Ovary (tissue), 9 donors: ENCODE data around the gene HTRA3. TPM values are rescaled to one million over a fixed set of nuclear protein-coding genes. Genes with fewer than 3 reads are reported as not detected.
A peak's percentile ranks its signal among the peaks of the same experiment; 100 is the strongest.

ENCODE experiments used
- DNase-seq, 5 donors: peaks; one replicate each; pipeline ENCODE4 v3.0.0-alpha.2; 2019 to 2020
- H3K27ac ChIP-seq, 2 donors: fragments of 200-600 bp; one replicate each; pipeline versions ENCODE4 v1.5.1 to v1.8.0; 2019 to 2022
- H3K27me3 ChIP-seq: fragments of 200-600 bp; one replicate; pipeline ENCODE4 v1.8.0; 2022
- H3K36me3 ChIP-seq: fragments of 200-600 bp; sonication (generic); one replicate; pipeline ENCODE4 v1.5.1; 2019
- H3K4me1 ChIP-seq: one replicate; pipeline ENCODE4 v1.8.1; 2013; ENCODE audit warnings: mild to moderate bottlenecking, moderate library complexity; ENCODE audit not compliant: insufficient read depth
- H3K4me3 ChIP-seq: fragments of 200-600 bp; sonication (generic); one replicate; pipeline ENCODE4 v1.5.1; 2017
- H3K9me3 ChIP-seq, 2 donors: fragments of 200-600 bp in 1 of 2; sonication (generic) in 1 of 2; one replicate each; pipeline versions ENCODE4 v1.5.1 to v1.8.1; 2013 to 2019; ENCODE audit warnings: mild to moderate bottlenecking in 1 of 2, moderate library complexity in 1 of 2
- EP300 ChIP-seq: sonication (generic); formaldehyde crosslinking; IDR thresholded peaks from one replicate; pipeline ENCODE4 v1.6.1; 2017; ENCODE audit warnings: antibody characterized with exemption
- POLR2A ChIP-seq: fragments of 450-650 bp; IDR thresholded peaks from one replicate; pipeline ENCODE4 v1.6.1; 2017; ENCODE audit warnings: antibody characterized with exemption, mild to moderate bottlenecking, moderate library complexity
- WGBS, 3 donors: extraction: QIAGEN DNeasy Blood & Tissue Kit in 1 of 3; methylation state at CpG; one replicate each; pipeline versions ENCODE4 v1.1.5 to v1.1.7; 2013 to 2017; 5-methylcytosine and 5-hydroxymethylcytosine counted together
- intact Hi-C, 4 donors: fragments of 100-400 bp; cut with DNase I; formaldehyde crosslinking; loops; one replicate each; pipeline versions ENCODE4 v1.11.0 to v1.15.1; 2022 to 2023
- polyA plus RNA-seq, 2 donors: library from polyadenylated mRNA; stranded (reverse); fragments of 200-250 nt in 1 of 2; fragments of 350-450 nt in 1 of 2; fragmentation: Illumina TruSeq in 1 of 2; extraction: RNeasy Lipid Tissue Mini Kit (QIAGEN cat#74804) in 1 of 2; gene quantifications; one replicate each; pipeline ENCODE4 v1.2.3, GENCODE V29; 2013 to 2014
- total RNA-seq, 7 donors: library from RNA; depleted of rRNA in 2 of 7; stranded (reverse); fragments of >200 nt in 2 of 7; fragmentation: NEBNext Ultra II Directional in 3 of 7; extraction: Animal tissue kit (Norgen Biotek cat#: 25700) in 3 of 7; gene quantifications; one replicate each; pipeline versions ENCODE4 v1.1.0 to v1.2.4, GENCODE V29; 2016 to 2023
- TF ChIP-seq, protein P1 (sequence below), 3 donors: fragments of 450-650 bp in 2 of 3; fragments of 200-600 bp in 1 of 3; IDR thresholded peaks; one replicate each; pipeline versions ENCODE4 v1.5.1 to v1.8.0; 2016 to 2022; ENCODE audit warnings: antibody characterized with exemption in 3 of 3, mild to moderate bottlenecking in 1 of 3
- donor health status: DM: no; HTN: no; CAD: no; lungs with moderate emphysema.
- donor health status: DM: no; HTN: no; CAD: no.
- donor health status: Bipolar disorder and iron deficiency.
- donor health status: DM: yes; HTN: yes; CAD: no.
- donor health status: DM: no; HTN: no; CAD: no.
- donor health status: DM: yes; HTN: yes; CAD: no.

Gene HTRA3
- total and polyA plus RNA-seq, 9 donors = 36.2 to 163 (median 64.7) TPM

DNA sequence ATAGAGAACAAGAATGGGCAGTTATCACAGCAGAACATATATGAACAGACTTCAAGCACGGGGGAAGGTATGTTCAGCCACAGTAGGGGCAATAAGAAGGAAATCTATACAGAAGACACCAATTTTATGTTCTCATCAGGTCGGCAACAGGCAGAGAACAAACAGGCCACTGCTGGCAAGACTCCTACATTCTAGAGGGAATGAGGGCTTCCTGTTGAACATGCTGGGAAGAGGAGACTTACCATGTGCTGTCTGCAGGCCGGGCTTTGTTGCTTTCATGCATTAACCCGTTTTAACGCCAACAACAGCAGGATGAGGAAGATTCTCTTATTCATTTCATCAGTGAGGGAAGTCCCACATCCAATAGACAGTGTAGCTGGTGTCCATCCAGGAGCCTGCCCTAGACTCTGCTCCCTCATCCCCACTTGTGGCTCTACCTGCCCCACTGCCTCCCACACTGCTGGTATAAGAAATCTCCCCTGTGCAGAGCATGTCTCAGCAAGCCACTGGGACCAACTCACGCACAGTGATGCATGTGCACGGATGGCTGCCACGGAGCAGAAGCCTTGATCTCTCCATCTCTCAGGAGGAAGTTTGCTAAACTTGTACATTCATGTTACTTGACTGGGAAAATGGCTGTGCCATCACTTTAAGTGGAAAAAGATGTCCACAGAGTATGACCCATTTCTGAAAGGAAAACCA, 86.5 kb downstream of the HTRA3 start:
- no peaks in the 10 kb centered on the region for H3K27me3 ChIP-seq
- peak in 2 of 5 donors; percentile 25 to 42 for DNase-seq
- no peaks in the 10 kb centered on the region for H3K9me3 ChIP-seq
- H3K4me1 ChIP-seq = peaks cover 33% of the 10 kb centered on the region
- H3K27ac ChIP-seq = no peak overlapping the region
- H3K36me3 ChIP-seq = no peaks in the 10 kb centered on the region
- H3K4me3 ChIP-seq = no peak overlapping the region
- WGBS, 3 donors = 22 to 27% (median 24%) methylated on average over 8 of the region's 8 CpGs
- intact Hi-C loops = loop anchor here in 1 of 4 donors (10.0 kb wide), 1 partner anchor 51 kb away; no protein-coding TSS in a partner anchor
- TF ChIP-seq, protein P1, sequence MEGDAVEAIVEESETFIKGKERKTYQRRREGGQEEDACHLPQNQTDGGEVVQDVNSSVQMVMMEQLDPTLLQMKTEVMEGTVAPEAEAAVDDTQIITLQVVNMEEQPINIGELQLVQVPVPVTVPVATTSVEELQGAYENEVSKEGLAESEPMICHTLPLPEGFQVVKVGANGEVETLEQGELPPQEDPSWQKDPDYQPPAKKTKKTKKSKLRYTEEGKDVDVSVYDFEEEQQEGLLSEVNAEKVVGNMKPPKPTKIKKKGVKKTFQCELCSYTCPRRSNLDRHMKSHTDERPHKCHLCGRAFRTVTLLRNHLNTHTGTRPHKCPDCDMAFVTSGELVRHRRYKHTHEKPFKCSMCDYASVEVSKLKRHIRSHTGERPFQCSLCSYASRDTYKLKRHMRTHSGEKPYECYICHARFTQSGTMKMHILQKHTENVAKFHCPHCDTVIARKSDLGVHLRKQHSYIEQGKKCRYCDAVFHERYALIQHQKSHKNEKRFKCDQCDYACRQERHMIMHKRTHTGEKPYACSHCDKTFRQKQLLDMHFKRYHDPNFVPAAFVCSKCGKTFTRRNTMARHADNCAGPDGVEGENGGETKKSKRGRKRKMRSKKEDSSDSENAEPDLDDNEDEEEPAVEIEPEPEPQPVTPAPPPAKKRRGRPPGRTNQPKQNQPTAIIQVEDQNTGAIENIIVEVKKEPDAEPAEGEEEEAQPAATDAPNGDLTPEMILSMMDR (IDR thresholded peaks at IDR 0.05) = no peak
- TF ChIP-seq EP300 (no peak), POLR2A (no peak)

Other genes starting within 250 kb of the HTRA3 start
- gene ABLIM2, start 110.9 kb upstream of the HTRA3 start, total RNA-seq = 1 to 10 TPM in 5 of 7 donors, under 1 TPM in 2; 0.81 to 7.9 (median 3.0) TPM
- gene ABLIM2, start 110.9 kb upstream of the HTRA3 start, polyA plus RNA-seq = 1 to 10 TPM in 1 of 2 donors, under 1 TPM in 1; 0.87 to 1.3 TPM
- gene SH3TC1, start 70.5 kb upstream of the HTRA3 start, total RNA-seq = 10 to 100 TPM in 3 of 7 donors, 1 to 10 TPM in 4; 4.6 to 34.5 (median 7.7) TPM
- gene SH3TC1, start 70.5 kb upstream of the HTRA3 start, polyA plus RNA-seq = 1 to 10 TPM; 1.1 to 3.4 TPM
- 10 to 100 TPM; 15.0 to 32.4 (median 24.2) TPM for gene ACOX3, start 171.0 kb downstream of the HTRA3 start, total RNA-seq
- gene ACOX3, start 171.0 kb downstream of the HTRA3 start, polyA plus RNA-seq = 10 to 100 TPM; 10.1 to 14.2 TPM
- 10 to 100 TPM; 29.7 to 54.8 (median 35.9) TPM for gene TRMT44, start 171.0 kb downstream of the HTRA3 start, total RNA-seq
- 10 to 100 TPM; 14.6 to 30.3 TPM for gene TRMT44, start 171.0 kb downstream of the HTRA3 start, polyA plus RNA-seq